NCI-H2107 treated with DMSO at 0.1 percent for 48 hours (cell line): ENCODE results near the gene SEC24B.
A peak's percentile ranks its signal among the peaks of the same experiment; 100 is the strongest.
"Not testable (repeated sequence)": the region's sequence is repeated elsewhere in the genome, so short reads cannot be mapped to it uniquely, and the experiment has no call there.

Source experiments
- DNase-seq: peaks from one replicate; lab custom pipeline; 2025; ENCODE audit not compliant: unreplicated experiment; lab: John Stamatoyannopoulos, UW

SEC24B gene

DNA sequence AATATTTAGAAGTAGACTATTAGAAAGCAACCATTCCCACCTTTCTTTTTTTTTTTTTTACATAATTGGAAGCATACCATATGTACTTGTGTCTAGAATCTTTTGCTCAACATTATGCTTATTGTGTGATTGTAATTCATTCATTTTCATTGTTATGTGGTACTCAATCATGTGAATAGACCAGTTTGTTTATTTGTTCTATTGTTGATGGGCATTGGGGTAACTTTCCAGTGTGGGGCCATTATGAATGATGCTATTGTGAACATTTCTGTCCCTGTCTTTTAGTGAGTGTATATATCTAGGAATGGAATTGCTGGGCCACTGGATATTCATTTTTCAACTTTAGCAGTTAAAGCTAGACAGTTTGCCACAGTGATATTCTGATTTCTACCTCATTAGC is 63.9 kb downstream of the SEC24B start:
- no peak for DNase-seq

- DNase-seq: no peak
These were observed 65.9 kb downstream of the SEC24B start for GRCh38 chr4:109499513-109499912.

DNA sequence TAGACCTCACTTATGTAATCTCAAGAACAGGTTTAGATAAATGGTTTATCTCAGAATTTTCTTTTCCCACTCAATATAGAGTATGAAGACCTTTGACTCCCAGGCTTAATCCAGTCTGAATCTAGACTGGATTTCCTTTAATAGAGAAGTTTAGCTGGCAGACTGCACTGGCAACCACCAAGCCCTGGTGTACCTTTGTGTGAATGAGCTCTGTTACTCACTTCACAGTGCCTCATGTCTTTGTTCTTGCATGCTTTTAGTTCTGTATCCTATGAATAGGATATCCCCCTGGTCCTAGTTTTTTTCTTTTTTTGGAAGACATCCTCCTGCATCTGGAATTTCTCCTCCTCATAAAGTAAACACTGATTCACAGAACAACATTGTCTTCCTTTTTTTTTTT is 73.3 kb downstream of the SEC24B start:
- no peak for DNase-seq

DNA sequence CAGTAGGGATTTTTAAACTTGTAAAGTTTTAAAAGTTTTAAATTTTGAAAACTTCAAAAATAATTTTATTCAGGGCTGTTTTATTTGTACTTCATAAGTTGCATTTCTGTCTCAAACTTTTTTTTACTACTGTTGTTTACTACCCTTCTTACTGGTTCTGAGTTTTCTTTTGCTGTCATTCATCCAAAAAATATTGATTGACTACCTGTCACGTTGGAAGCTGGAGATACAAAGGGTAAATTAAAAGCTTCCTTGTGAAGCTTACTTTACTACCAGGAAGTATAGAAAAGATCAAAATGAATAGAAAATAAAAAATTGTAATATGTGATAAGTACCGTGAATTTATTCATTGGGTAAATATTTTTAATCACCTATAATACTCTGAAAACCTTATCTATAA is 77.1 kb downstream of the SEC24B start:
- no peak for DNase-seq

DNA sequence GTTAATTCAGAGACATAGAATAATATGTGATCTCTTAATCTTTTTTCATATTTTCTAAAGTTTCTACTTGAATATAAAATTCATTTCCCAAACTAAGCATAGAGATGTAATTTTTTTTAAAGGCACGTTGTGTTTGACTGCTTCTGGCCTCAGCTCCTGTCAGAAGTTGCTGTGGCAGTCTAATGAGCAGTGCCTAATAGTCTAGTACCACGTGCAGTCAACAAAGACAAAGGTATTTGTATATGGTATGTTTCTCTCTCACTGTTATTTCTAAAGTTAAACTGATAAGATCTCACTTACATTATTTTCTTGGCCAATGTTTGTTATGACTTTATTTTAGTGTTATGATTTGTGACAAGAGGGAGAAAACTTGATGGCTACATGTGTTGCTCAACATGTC is 77.8 kb downstream of the SEC24B start:
- no peak for DNase-seq

GRCh38 chr4:109513368-109513767 is 79.8 kb downstream of the SEC24B start:
- DNase-seq: not testable (repeated sequence)

DNA sequence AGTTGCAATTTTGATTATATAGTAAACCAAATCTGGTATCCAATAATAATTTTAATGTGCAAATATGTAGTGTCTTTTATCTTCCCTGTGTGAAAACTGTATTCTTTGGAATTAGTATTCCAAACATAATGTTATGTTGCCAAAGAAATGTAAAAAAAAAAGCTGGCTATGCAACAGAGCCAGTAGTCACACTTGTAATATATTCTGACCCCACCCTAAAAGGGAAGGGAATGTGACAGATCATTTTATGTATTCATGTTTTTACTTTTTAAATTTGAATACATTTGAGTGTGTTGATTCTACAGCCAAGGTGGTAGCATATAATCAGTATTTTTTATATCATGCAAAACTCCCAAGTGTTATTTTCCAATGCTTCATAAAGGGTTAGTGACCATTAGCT is 98.6 kb downstream of the SEC24B start:
- DNase-seq: no peak

- no peak for DNase-seq
These were observed 111.8 kb downstream of the SEC24B start for GRCh38 chr4:109545401-109545800.

GRCh38 chr4:109547394-109547793 is 113.8 kb downstream of the SEC24B start:
- no peak for DNase-seq

GRCh38 chr4:109548655-109549054 is 115.0 kb downstream of the SEC24B start:
- DNase-seq: no peak

DNA sequence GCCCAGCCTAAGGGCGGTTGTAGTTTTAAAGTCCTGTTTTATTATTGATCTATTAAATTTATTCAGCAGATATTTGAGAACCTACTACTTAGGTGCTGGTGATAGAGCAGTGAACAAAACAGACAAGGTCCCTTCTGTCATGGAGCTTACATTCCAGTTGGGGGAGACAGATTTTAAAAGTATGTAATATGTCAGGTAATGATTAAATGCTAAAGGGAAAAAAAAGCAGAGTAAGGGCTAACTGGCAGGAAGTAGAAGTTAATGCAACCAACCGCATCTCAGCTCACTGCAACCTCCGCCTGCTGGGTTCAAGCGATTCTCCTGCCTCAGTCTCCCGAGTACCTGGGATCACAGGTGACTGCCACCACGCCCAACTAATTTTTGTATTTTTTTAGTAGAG is 118.6 kb downstream of the SEC24B start:
- no peak for DNase-seq

GRCh38 chr4:109553130-109553529 is 119.5 kb downstream of the SEC24B start:
- no peak for DNase-seq

DNA sequence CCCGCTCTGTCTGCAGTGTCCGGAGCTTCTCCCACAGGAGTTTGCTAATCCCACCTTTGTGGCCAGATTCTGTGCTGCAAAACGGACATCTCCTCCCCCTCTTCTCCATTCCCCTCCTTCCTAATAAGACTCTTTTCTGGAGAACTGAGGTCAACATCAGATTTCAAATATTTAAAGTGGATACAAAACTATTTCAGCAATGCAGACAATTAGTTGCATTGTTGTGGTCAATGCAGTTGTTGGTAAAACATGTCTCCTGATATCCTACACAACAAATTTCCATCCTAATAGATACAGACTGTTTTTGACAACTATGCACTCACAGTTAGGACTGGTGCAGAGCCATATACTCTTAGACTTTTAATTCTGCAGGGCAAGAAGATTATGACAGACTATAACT is 121.4 kb downstream of the SEC24B start:
- no peak for DNase-seq

DNA sequence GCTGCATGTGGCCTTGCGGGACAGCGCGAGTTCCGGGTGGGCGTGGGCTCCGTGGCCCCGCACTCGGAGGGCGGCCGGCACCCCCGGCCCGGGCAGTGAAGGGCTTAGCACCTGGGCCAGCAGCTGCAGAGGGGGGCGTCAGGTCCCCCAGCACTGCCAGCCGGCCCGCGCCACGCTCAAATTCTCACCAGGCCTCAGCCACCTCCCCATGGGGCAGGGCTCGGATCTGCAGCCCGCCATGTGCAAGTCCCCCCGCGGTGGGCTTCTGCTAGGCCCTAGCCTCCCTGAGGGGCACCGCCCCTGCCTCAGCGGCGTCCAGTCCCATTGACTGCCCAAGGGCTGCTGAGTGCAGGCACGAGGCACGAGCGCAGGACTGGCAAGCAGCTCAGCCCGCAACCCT is 123.8 kb downstream of the SEC24B start:
- DNase-seq: no peak

DNA sequence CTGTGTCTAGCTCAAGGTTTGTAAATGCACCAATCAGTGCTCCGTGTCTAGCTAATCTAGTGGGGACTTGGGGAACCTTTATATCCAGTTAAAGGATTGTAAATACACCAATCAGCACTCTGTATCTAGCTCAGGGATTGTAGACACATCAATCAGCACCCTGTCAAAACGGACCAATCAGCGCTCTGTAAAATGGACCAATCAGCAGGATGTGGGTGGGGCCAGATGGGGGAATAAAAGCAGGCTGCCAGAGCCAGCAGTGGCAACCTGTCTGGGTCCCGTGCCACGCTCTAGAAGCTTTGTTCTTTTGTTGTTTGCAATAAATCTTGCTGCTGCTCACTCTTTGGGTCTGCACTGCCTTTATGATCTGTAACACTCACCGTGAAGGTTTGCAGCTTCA is 124.5 kb downstream of the SEC24B start:
- DNase-seq: not testable (repeated sequence)

- peak; percentile 48 for DNase-seq
These were observed 126.0 kb downstream of the SEC24B start for GRCh38 chr4:109559625-109559982.

DNA sequence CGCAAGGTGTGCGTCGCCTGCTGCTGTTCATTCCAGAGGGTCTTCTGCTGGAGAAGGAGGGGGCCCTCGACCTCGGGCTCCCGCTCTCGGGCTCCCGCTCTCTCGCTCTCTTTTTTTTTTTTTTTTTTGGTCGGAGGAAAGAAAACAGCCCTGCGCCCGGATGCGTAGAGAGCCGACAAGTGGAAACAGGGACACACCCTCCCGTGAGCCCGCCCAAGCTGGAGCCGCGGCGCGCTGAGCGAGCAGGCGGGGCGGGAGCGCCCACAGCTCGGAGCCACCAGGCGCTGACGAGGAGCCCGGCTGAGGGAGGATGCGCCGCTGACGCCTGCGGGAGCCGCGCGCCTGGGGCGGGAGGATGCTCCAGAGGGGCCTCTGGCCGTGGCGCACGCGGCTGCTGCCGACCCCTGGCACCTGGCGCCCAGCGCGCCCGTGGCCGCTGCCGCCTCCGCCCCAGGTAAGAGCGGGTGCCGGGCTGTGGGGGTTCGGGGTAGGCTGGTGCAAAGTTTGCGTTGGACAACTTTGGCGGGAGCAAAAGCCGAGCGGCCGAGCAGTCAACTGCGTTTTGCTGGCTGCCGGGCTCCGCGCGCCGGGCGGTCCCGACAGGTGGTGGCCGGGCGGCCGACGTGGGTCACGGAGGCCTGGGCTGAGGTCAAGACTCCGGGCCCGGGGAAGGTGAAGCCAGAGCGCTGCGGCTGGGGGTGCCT is 126.5 kb downstream of the SEC24B start, which contains the start of gene MCUB:
TSS of gene MCUB (plus strand) at position 264 of the 704 bp plus-strand sequence. CDS start at position 356, 92 bp downstream.
- peak; percentile 48 for DNase-seq

DNA sequence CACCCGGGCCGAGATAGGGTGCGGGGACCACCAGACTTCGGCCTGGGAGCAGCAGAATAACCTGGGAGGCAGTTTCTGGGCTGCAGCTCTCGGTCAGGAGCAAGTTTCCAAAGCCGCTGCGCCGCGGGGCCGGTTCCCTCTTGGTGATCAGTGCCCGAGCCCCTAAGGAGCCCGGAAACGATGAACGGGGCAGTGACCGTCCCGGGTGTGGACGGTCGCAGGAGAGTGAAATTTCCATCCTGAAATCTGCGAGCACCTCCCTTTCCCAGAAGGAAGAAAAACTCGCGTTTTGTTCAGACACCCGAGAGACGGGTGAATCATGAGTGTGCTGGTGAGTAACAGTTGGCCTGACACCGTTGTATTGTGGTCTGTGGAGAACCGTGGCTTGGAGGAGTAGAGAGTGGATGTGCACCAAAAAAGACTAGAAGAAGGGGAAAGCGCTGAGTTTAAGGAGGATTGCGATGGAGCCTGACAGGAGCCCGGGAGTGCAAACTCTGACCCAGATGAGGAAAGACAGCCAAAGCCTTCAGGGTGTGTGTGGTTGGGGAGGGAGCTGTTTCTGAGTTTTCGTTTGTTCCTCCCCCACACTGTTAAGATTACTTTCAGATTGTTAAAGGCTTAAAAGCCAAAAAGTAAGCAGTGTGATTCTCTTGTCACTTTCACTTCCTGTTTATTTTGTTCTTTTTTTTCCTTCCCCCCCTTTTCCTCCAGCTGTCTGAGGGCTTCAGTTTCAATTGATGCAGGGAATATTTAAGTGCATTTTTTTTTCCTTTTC is 127.3 kb downstream of the SEC24B start:
- DNase-seq: peak; percentile 8

- no peak for DNase-seq
These were observed 129.0 kb downstream of the SEC24B start for GRCh38 chr4:109562457-109563239.

DNA sequence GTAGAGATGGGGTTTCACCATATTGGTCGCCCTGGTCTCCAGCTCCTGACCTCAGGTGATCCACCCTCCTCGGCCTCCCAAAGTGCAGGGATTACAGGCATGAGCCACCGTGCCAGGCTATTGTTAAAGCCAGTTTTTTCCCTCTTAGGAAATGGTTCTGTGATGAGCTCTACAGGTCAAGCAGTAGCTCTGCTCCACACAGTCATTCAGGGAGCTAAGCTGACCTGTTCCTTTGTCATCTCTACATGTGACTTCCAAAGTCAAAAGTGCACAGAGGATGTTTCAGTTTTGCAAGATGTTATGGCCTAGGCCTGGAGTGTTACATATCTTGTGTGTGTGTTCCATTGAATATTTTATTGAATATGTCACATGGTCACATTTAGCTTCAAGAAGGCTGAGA is 137.9 kb downstream of the SEC24B start:
- DNase-seq: no peak

GRCh38 chr4:109572154-109572553 is 138.5 kb downstream of the SEC24B start:
- no peak for DNase-seq

GRCh38 chr4:109574443-109574850 is 140.8 kb downstream of the SEC24B start:
- DNase-seq: no peak
